ENCODE data around the gene CACNA1C. TPM values are rescaled to one million over a fixed set of nuclear protein-coding genes. Genes with fewer than 3 reads are reported as not detected.

Gene CACNA1C
- polyA plus RNA-seq, 1 of the 3 experiments (the other 2 are of a cell fraction), result 1.5 TPM

DNA sequence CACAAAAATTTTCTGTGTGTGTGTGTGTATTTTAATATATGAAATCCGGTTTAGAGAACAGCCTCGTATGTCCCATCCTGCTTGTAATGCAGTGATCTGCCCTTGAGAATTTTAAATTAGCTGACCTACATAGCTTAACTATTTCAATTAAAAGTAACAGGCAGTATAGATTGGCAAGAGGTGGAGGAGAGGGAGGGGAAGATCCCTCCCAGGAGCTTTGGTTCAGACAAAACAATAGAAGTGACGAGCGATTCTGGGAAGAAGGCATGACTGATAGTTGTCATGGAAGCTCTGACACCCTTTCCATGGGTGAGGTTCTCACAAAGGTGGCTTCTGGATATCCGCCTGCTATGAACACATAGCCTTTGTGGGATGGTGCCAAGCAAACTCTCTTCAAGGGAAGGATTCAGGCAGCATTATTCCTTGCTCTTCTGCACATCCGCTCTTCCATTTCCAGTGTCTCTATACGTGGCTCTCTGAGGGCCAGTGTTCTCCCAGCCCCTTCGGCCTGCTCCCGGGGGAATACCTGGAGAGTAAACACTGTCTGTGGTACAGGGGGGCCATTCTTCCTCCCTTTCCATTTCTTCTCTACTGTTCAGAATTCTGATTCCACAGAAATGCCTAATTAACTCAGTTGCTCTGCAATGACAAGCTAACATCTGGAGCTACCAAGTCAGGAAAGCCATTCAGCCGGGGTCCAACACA, 182.0 kb downstream of the CACNA1C start (continued):
- TF ChIP-seq MXI1 (IDR thresholded peaks at IDR 0.05; ENCODE audit: low read depth, low read length), result no peak

- Histone ChIP-seq H3K9me3 (no peaks in the 10 kb centered on the region), H4K20me1 (ENCODE audit: insufficient read depth) (no peaks in the 10 kb centered on the region), H3K79me2 (ENCODE audit: insufficient read depth) (no peaks in the 10 kb centered on the region), H3K4me3 (ENCODE audit: low read depth in 2 of 2, low read length in 1 of 2) (no peak overlapping the region), H3K27ac (ENCODE audit: low read depth in 2 of 2, low read length in 1 of 2) (peak overlapping the region in 1 of 2 experiments; percentile 68; a peak in 2 of 4 replicates), H3K9ac (no peak overlapping the region), H3K9me2 (no peaks in the 10 kb centered on the region), H2AFZ (ENCODE audit: low read depth) (no peak overlapping the region), H3F3A (replicated peaks; ENCODE audit: insufficient read depth) (peaks cover 12% of the 10 kb centered on the region), H3K36me3 (replicated peaks in 1 of 2; ENCODE audit: control insufficient read depth in 1 of 2, insufficient read depth in 2 of 2, low read length in 1 of 2) (no peaks in the 10 kb centered on the region), H3K4me1 (ENCODE audit: control insufficient read depth in 1 of 2, insufficient read depth in 2 of 2, low read depth in 1 of 2, low read length in 1 of 2) (peaks cover 0 to 24% of the 10 kb centered on the region in 2 experiments; a peak in 2 of 4 replicates), H3K4me2 (no peak overlapping the region), H3K27me3 (ENCODE audit: insufficient read depth) (no peaks in the 10 kb centered on the region)
- TF ChIP-seq FOXJ3 (CRISPR knock-in tag; IDR thresholded peaks at IDR 0.05) (0 out of 2 replicates have a peak, but pooled peaks have one; percentile 50), GATA2 (CRISPR knock-in tag; IDR thresholded peaks at IDR 0.05) (peak; percentile 68), GABPA (IDR thresholded peaks at IDR 0.05; ENCODE audit: low read depth) (no peak)
- ChIA-PET CTCF (interaction anchor here (1.4 to 1.6 kb wide), 2 partner anchors 27 to 179 kb away, joined by 4 read pairs; no protein-coding TSS in a partner anchor), POLR2A (no interaction called here)
- 45% methylated on average over 5 of the region's 5 CpGs for WGBS (ENCODE audit: low lambda C conversion rate)
- peak; percentile 62 for DNase-seq
These were observed 183.9 kb downstream of the CACNA1C start for GRCh38 chr12:2236506-2237294.

- no peak overlapping the region for H2AFZ ChIP-seq (ENCODE audit: low read depth)
- H4K20me1 ChIP-seq (ENCODE audit: insufficient read depth), result no peaks in the 10 kb centered on the region
- no peak for DNase-seq
- no peak overlapping the region for H3K27ac ChIP-seq (ENCODE audit: low read depth in 2 of 2, low read length in 1 of 2)
- no peaks in the 10 kb centered on the region for H3K9me2 ChIP-seq
- peaks cover 4% of the 10 kb centered on the region for H3F3A ChIP-seq (replicated peaks; ENCODE audit: insufficient read depth)
- H3K4me2 ChIP-seq, result no peak overlapping the region
- ChIA-PET POLR2A (no interaction called here), CTCF (interaction anchor here (1.4 to 1.6 kb wide), 3 partner anchors 15 to 180 kb away, joined by 3 to 4 read pairs (median 4); no protein-coding TSS in a partner anchor)
- no peaks in the 10 kb centered on the region for H3K27me3 ChIP-seq (ENCODE audit: insufficient read depth)
- H3K9ac ChIP-seq, result no peak overlapping the region
- no peak overlapping the region for H3K4me3 ChIP-seq (ENCODE audit: low read depth in 2 of 2, low read length in 1 of 2)
- no peaks in the 10 kb centered on the region for H3K9me3 ChIP-seq
- 78% methylated on average over 4 of the region's 4 CpGs for WGBS (ENCODE audit: low lambda C conversion rate)
- H3K79me2 ChIP-seq (ENCODE audit: insufficient read depth), result no peaks in the 10 kb centered on the region
- H3K4me1 ChIP-seq (ENCODE audit: control insufficient read depth in 1 of 2, insufficient read depth in 2 of 2, low read depth in 1 of 2, low read length in 1 of 2), result peaks cover 0 to 24% of the 10 kb centered on the region in 2 experiments; a peak in 2 of 4 replicates
- no peak for TF ChIP-seq MXI1 (IDR thresholded peaks at IDR 0.05; ENCODE audit: low read depth, low read length)
- TF ChIP-seq, protein P1, sequence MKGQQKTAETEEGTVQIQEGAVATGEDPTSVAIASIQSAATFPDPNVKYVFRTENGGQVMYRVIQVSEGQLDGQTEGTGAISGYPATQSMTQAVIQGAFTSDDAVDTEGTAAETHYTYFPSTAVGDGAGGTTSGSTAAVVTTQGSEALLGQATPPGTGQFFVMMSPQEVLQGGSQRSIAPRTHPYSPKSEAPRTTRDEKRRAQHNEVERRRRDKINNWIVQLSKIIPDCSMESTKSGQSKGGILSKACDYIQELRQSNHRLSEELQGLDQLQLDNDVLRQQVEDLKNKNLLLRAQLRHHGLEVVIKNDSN (IDR thresholded peaks at IDR 0.05; ENCODE audit: borderline replicate concordance, low read depth), result no peak
- TF ChIP-seq, protein P2, sequence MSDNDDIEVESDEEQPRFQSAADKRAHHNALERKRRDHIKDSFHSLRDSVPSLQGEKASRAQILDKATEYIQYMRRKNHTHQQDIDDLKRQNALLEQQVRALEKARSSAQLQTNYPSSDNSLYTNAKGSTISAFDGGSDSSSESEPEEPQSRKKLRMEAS (IDR thresholded peaks at IDR 0.05; ENCODE audit: low read depth), result no peak
- no peak for TF ChIP-seq GATA2 (CRISPR knock-in tag; IDR thresholded peaks at IDR 0.05)
- no peak for TF ChIP-seq TEAD4 (IDR thresholded peaks at IDR 0.05; ENCODE audit: borderline replicate concordance, insufficient read depth)
- TF ChIP-seq USF2 (IDR thresholded peaks at IDR 0.05; ENCODE audit: borderline replicate concordance, low read depth, low read length), result no peak
- no peak for TF ChIP-seq ELF1 (IDR thresholded peaks at IDR 0.05)
- no peak for TF ChIP-seq SMC3 (IDR thresholded peaks at IDR 0.05; ENCODE audit: low read depth, low read length)
- no peak for TF ChIP-seq REST (IDR thresholded peaks at IDR 0.05; ENCODE audit: low read depth, low read length)
- no peak for TF ChIP-seq CHD2 (IDR thresholded peaks at IDR 0.05; ENCODE audit: low read length, partially characterized antibody)
- TF ChIP-seq RXRA (IDR thresholded peaks at IDR 0.05; ENCODE audit: borderline replicate concordance, low read depth), result no peak
- no peak for TF ChIP-seq RCOR1 (IDR thresholded peaks at IDR 0.05; ENCODE audit: low read length)
- TF ChIP-seq SIN3A (IDR thresholded peaks at IDR 0.05; ENCODE audit: borderline replicate concordance, low read depth, low read length), result no peak
- no peak for TF ChIP-seq NFIC (IDR thresholded peaks at IDR 0.05; ENCODE audit: borderline replicate concordance)
- TF ChIP-seq GABPA (IDR thresholded peaks at IDR 0.05; ENCODE audit: low read depth), result no peak
- TF ChIP-seq EP300 (IDR thresholded peaks at IDR 0.05; ENCODE audit: borderline replicate concordance in 1 of 2, low read depth in 1 of 2, low read length in 1 of 2), result no peak
- no peaks in the 10 kb centered on the region for H3K36me3 ChIP-seq (replicated peaks in 1 of 2; ENCODE audit: control insufficient read depth in 1 of 2, insufficient read depth in 2 of 2, low read length in 1 of 2)
These were observed 185.3 kb downstream of the CACNA1C start for GRCh38 chr12:2238111-2238510.
